ENCODE results near the gene IRAK3.
"Not testable (repeated sequence)": the region's sequence is repeated elsewhere in the genome, so short reads cannot be mapped to it uniquely, and the experiment has no call there.

The IRAK3 gene

GRCh38 chr12:66174391-66175325 is 14.4 kb upstream of the IRAK3 start:
- not testable (repeated sequence) for DNase-seq (ENCODE audit: low read depth in 2 of 2)

GRCh38 chr12:66176105-66176900 is 12.7 kb upstream of the IRAK3 start:
- DNase-seq (ENCODE audit: low read depth in 2 of 2) = no peak

GRCh38 chr12:66182956-66183355 is 6.1 kb upstream of the IRAK3 start:
- no peak for DNase-seq (ENCODE audit: low read depth in 2 of 2)

- not testable (repeated sequence) for DNase-seq (ENCODE audit: low read depth in 2 of 2)
Observed at GRCh38 chr12:66184822-66185221, 4.2 kb upstream of the IRAK3 start.

GRCh38 chr12:66187036-66187435 is 2.0 kb upstream of the IRAK3 start:
- no peak for DNase-seq (ENCODE audit: low read depth in 2 of 2)

GRCh38 chr12:66187821-66188220 is 1.2 kb upstream of the IRAK3 start:
- DNase-seq (ENCODE audit: low read depth in 2 of 2) = no peak

- no peak for DNase-seq (ENCODE audit: low read depth in 2 of 2)
Observed at GRCh38 chr12:66189486-66189843, 451 bp downstream of the IRAK3 start.

GRCh38 chr12:66189889-66190288 is 875 bp downstream of the IRAK3 start:
- DNase-seq (ENCODE audit: low read depth in 2 of 2) = no peak

GRCh38 chr12:66190519-66191370 is 1.7 kb downstream of the IRAK3 start:
- DNase-seq (ENCODE audit: low read depth in 2 of 2) = no peak

GRCh38 chr12:66191547-66192126 is 2.6 kb downstream of the IRAK3 start:
- DNase-seq (ENCODE audit: low read depth in 2 of 2) = no peak

GRCh38 chr12:66194122-66194521 is 5.1 kb downstream of the IRAK3 start:
- DNase-seq (ENCODE audit: low read depth in 2 of 2) = no peak

GRCh38 chr12:66195242-66195641 is 6.2 kb downstream of the IRAK3 start:
- DNase-seq (ENCODE audit: low read depth in 2 of 2) = no peak

GRCh38 chr12:66196806-66197205 is 7.8 kb downstream of the IRAK3 start:
- no peak for DNase-seq (ENCODE audit: low read depth in 2 of 2)

- DNase-seq (ENCODE audit: low read depth in 2 of 2) = no peak
Observed at GRCh38 chr12:66197495-66197921, 8.5 kb downstream of the IRAK3 start.

- no peak for DNase-seq (ENCODE audit: low read depth in 2 of 2)
Observed at GRCh38 chr12:66199141-66199540, 10.1 kb downstream of the IRAK3 start.

- DNase-seq (ENCODE audit: low read depth in 2 of 2) = no peak
Observed at GRCh38 chr12:66199831-66200509, 11.0 kb downstream of the IRAK3 start.

- DNase-seq (ENCODE audit: low read depth in 2 of 2) = no peak
Observed at GRCh38 chr12:66203820-66204219, 14.8 kb downstream of the IRAK3 start.

GRCh38 chr12:66206141-66206540 is 17.1 kb downstream of the IRAK3 start:
- no peak for DNase-seq (ENCODE audit: low read depth in 2 of 2)

- no peak for DNase-seq (ENCODE audit: low read depth in 2 of 2)
Observed at GRCh38 chr12:66210840-66211239, 21.8 kb downstream of the IRAK3 start.

- not testable (repeated sequence) for DNase-seq (ENCODE audit: low read depth in 2 of 2)
Observed at GRCh38 chr12:66211573-66211972, 22.6 kb downstream of the IRAK3 start.

GRCh38 chr12:66213011-66213410 is 24.0 kb downstream of the IRAK3 start:
- DNase-seq (ENCODE audit: low read depth in 2 of 2) = not testable (repeated sequence)
